SK-N-SH treated with all-trans-retinoic acid at 6 μM for 48 hours (cell line): ENCODE measurements around the gene SLC16A12.
A peak's percentile ranks its signal among the peaks of the same experiment; 100 is the strongest.

Experiments used
- ATAC-seq: fragments of 200-7000 bp; cut with Tn5 transposase; 3 replicates; pipeline ENCODE4 v1.9.1; 2020; ENCODE audit warnings: mild to moderate bottlenecking, moderate library complexity
- ARNTL ChIP-seq: fragments of 450-650 bp; formaldehyde crosslinking; IDR thresholded peaks from 2 replicates; pipeline ENCODE4 v1.5.0; 2020; ENCODE audit warnings: low read depth, mild to moderate bottlenecking, moderate library complexity, borderline replicate concordance
- CREB5 ChIP-seq: fragments of 250-450 bp; sonication (Bioruptor Pico); IDR thresholded peaks from 2 replicates; pipeline ENCODE4 v1.5.1; 2020; ENCODE audit warnings: low read depth, mild to moderate bottlenecking, moderate library complexity
- CSDC2 ChIP-seq: fragments of 250-450 bp; sonication (Bioruptor Pico); IDR thresholded peaks from 2 replicates; pipeline ENCODE4 v1.5.0; 2020; ENCODE audit warnings: mild to moderate bottlenecking, moderate library complexity
- CSRNP3 ChIP-seq: fragments of 250-450 bp; sonication (Bioruptor Pico); IDR thresholded peaks from 2 replicates; pipeline ENCODE4 v1.5.1; 2021; ENCODE audit warnings: mild to moderate bottlenecking, moderate library complexity
- GLIS3 ChIP-seq: fragments of 250-450 bp; sonication (Bioruptor Pico); IDR thresholded peaks from 2 replicates; pipeline ENCODE4 v1.5.0; 2020; ENCODE audit warnings: mild to moderate bottlenecking, moderate library complexity
- ISL1 ChIP-seq: fragments of 250-450 bp; sonication (Bioruptor Pico); IDR thresholded peaks from 2 replicates; pipeline ENCODE4 v2.1.2; 2022; ENCODE audit warnings: mild to moderate bottlenecking, moderate library complexity
- OSR1 ChIP-seq: fragments of 250-450 bp; sonication (Bioruptor Pico); IDR thresholded peaks from 2 replicates; pipeline ENCODE4 v1.8.0; 2022; ENCODE audit warnings: moderate library complexity, mild to moderate bottlenecking, inconsistent platforms
- PATZ1 ChIP-seq: fragments of 250-450 bp; sonication (Bioruptor Pico); IDR thresholded peaks from 2 replicates; pipeline ENCODE4 v1.8.0; 2020; ENCODE audit warnings: mild to moderate bottlenecking, moderate library complexity, borderline replicate concordance
- POU6F1 ChIP-seq: fragments of 250-450 bp; sonication (Bioruptor Pico); IDR thresholded peaks from 2 replicates; pipeline ENCODE4 v1.8.0; 2021; ENCODE audit warnings: low read depth, mild to moderate bottlenecking, moderate library complexity, borderline replicate concordance
- PPARA ChIP-seq: fragments of 250-450 bp; sonication (Bioruptor Pico); IDR thresholded peaks from 2 replicates; pipeline ENCODE4 v1.5.0; 2020; ENCODE audit warnings: mild to moderate bottlenecking, borderline replicate concordance
- RARB ChIP-seq: fragments of 250-450 bp; sonication (Bioruptor Pico); IDR thresholded peaks from 2 replicates; pipeline ENCODE4 v1.8.0; 2021; ENCODE audit warnings: mild to moderate bottlenecking, moderate library complexity
- SNAI2 ChIP-seq: fragments of 250-450 bp; sonication (Bioruptor Pico); IDR thresholded peaks from 2 replicates; pipeline ENCODE4 v1.5.0; 2020; ENCODE audit warnings: mild to moderate bottlenecking, moderate library complexity
- TOX ChIP-seq: fragments of 250-450 bp; sonication (Bioruptor Pico); IDR thresholded peaks from 2 replicates; pipeline ENCODE4 v1.8.0; 2021; ENCODE audit warnings: mild to moderate bottlenecking, moderate library complexity, borderline replicate concordance
- TSHZ2 ChIP-seq: fragments of 250-450 bp; sonication (Bioruptor Pico); IDR thresholded peaks from 2 replicates; pipeline ENCODE4 v1.5.0; 2020; ENCODE audit warnings: mild to moderate bottlenecking, moderate library complexity
- ZC3H10 ChIP-seq: fragments of 250-450 bp; sonication (Bioruptor Pico); IDR thresholded peaks from 2 replicates; pipeline ENCODE4 v1.5.1; 2021; ENCODE audit warnings: mild to moderate bottlenecking, moderate library complexity
- ZFP3 ChIP-seq: fragments of 250-450 bp; sonication (Bioruptor Pico); IDR thresholded peaks from 2 replicates; pipeline ENCODE4 v1.5.0; 2020; ENCODE audit warnings: mild to moderate bottlenecking, moderate library complexity
- ZFP30 ChIP-seq: fragments of 450-650 bp; formaldehyde crosslinking; IDR thresholded peaks from 2 replicates; pipeline ENCODE4 v1.5.0; 2022; ENCODE audit warnings: mild to moderate bottlenecking, moderate library complexity
- ZNF565 ChIP-seq: fragments of 450-650 bp; formaldehyde crosslinking; conservative IDR thresholded peaks from 2 replicates; pipeline ENCODE4 v1.5.0; 2020; ENCODE audit warnings: low read depth, mild to moderate bottlenecking, moderate library complexity
- ZNF70 ChIP-seq: fragments of 450-650 bp; formaldehyde crosslinking; IDR thresholded peaks from 2 replicates; pipeline ENCODE4 v1.5.0; 2020; ENCODE audit warnings: mild to moderate bottlenecking, moderate library complexity
- ZNF8 ChIP-seq: fragments of 450-650 bp; formaldehyde crosslinking; IDR thresholded peaks from 2 replicates; pipeline ENCODE4 v1.5.0; 2020; ENCODE audit warnings: mild to moderate bottlenecking, moderate library complexity

SLC16A12 gene

GRCh38 chr10:89471110-89471809 is 64.1 kb downstream of the SLC16A12 start:
- TF ChIP-seq ISL1 (CRISPR knock-in tag) (peak; percentile 58), ZNF565 (no peak)
- ATAC-seq = no peak

- ATAC-seq = no peak
- no peak for TF ChIP-seq TSHZ2 (CRISPR knock-in tag)
- no peak for TF ChIP-seq ARNTL
- no peak for TF ChIP-seq CSDC2 (CRISPR knock-in tag)
- no peak for TF ChIP-seq SNAI2 (CRISPR knock-in tag)
- no peak for TF ChIP-seq PATZ1 (CRISPR knock-in tag)
- no peak for TF ChIP-seq ISL1 (CRISPR knock-in tag)
- no peak for TF ChIP-seq ZC3H10 (CRISPR knock-in tag)
- no peak for TF ChIP-seq ZNF8 (CRISPR knock-in tag)
- TF ChIP-seq PPARA = no peak
- no peak for TF ChIP-seq RARB (CRISPR knock-in tag)
- no peak for TF ChIP-seq ZFP3
- no peak for TF ChIP-seq ZNF565
- no peak for TF ChIP-seq POU6F1 (CRISPR knock-in tag)
- no peak for TF ChIP-seq ZNF70 (CRISPR knock-in tag)
- TF ChIP-seq CREB5 (CRISPR knock-in tag) = no peak
Measured at GRCh38 chr10:89470628-89471027, 64.8 kb downstream of the SLC16A12 start.

GRCh38 chr10:89469517-89469916 is 65.9 kb downstream of the SLC16A12 start:
- ATAC-seq = no peak
- TF ChIP-seq RARB (CRISPR knock-in tag) = no peak
- TF ChIP-seq CSDC2 (CRISPR knock-in tag) = no peak
- TF ChIP-seq TOX (CRISPR knock-in tag) = no peak
- TF ChIP-seq ZNF8 (CRISPR knock-in tag) = no peak
- TF ChIP-seq ISL1 (CRISPR knock-in tag) = 0 out of 2 replicates have a peak, but pooled peaks have one; percentile 6

- no peak for ATAC-seq
- TF ChIP-seq CSDC2 (CRISPR knock-in tag) (no peak), RARB (CRISPR knock-in tag) (no peak), TSHZ2 (CRISPR knock-in tag) (no peak), ZFP30 (CRISPR knock-in tag) (no peak), CREB5 (CRISPR knock-in tag) (no peak), SNAI2 (CRISPR knock-in tag) (no peak), CSRNP3 (CRISPR knock-in tag) (no peak), ZNF70 (CRISPR knock-in tag) (no peak), GLIS3 (CRISPR knock-in tag) (no peak), ARNTL (no peak), PPARA (no peak), ISL1 (CRISPR knock-in tag) (no peak), OSR1 (CRISPR knock-in tag) (no peak)
Measured at GRCh38 chr10:89468191-89468965, 67.0 kb downstream of the SLC16A12 start.
